GM13976 (cell line): ENCODE measurements around the gene CCDC85A.

Experiments
- DNase-seq: peaks from one replicate; pipeline ENCODE4 v3.0.0; 2012; ENCODE audit warnings: low spot score
- in situ Hi-C: fragments of 300-500 bp; cut with MboI; formaldehyde crosslinking; loops from one replicate; pipeline ENCODE4 v1.12.0; 2022; ENCODE audit warnings: low sequenced_read_pairs, mixed read lengths, inconsistent platforms; ENCODE audit not compliant: unreplicated experiment
- TF ChIP-seq, protein P1 (sequence below): IDR thresholded peaks from 2 replicates; pipeline ENCODE4 v1.5.1; 2012; ENCODE audit warnings: borderline replicate concordance, mild to moderate bottlenecking; ENCODE audit not compliant: insufficient read depth; ENCODE audit errors: extremely low read depth, missing control alignments, control extremely low read depth

Gene CCDC85A

DNA sequence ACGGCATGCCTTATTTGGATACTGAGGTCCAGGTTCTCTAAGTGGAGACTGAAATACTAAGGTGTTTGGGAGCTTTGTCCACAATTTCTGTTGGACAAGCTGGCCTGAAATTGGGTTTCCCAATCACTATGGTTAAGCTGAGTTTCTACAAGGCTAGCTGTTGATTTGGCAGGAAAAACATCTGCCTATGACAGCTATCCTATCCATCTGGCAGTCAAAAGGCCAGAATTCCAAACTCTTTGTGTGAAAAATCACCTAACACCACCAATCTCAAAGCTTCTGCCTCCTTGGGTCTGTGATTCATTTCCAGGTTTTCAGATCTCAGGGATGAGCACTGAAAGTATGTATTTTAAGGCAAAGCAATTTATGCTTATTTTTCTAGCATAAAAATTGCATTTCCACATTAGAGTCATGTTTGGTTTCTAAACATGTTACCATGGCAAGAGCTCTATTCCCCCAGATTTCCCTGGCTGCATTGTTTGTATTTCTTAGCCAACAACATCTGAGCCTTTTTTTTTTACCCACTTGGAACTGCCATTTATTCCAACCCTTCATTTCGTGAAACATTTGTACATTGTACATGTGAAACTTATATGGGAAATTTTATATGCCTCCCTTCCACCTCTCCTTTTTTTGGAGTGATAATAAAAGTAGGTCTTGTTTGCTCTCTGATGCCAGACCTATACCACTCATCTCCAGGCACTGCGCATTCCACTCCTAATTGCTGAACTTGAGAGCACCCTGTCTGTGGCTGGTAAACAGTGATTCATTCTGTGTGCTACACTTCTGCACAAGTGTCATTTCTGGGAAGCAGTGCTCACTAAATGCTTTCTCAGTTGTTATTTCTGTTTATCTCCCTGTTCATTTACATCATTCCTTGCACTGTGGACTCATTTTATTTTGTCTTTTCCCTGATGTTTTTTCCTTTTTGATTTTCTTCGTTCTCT is 15.9 kb upstream of the CCDC85A start:
- in situ Hi-C loops = no loop called here
- TF ChIP-seq, protein P1, sequence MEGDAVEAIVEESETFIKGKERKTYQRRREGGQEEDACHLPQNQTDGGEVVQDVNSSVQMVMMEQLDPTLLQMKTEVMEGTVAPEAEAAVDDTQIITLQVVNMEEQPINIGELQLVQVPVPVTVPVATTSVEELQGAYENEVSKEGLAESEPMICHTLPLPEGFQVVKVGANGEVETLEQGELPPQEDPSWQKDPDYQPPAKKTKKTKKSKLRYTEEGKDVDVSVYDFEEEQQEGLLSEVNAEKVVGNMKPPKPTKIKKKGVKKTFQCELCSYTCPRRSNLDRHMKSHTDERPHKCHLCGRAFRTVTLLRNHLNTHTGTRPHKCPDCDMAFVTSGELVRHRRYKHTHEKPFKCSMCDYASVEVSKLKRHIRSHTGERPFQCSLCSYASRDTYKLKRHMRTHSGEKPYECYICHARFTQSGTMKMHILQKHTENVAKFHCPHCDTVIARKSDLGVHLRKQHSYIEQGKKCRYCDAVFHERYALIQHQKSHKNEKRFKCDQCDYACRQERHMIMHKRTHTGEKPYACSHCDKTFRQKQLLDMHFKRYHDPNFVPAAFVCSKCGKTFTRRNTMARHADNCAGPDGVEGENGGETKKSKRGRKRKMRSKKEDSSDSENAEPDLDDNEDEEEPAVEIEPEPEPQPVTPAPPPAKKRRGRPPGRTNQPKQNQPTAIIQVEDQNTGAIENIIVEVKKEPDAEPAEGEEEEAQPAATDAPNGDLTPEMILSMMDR = no peak
- DNase-seq = no peak

DNA sequence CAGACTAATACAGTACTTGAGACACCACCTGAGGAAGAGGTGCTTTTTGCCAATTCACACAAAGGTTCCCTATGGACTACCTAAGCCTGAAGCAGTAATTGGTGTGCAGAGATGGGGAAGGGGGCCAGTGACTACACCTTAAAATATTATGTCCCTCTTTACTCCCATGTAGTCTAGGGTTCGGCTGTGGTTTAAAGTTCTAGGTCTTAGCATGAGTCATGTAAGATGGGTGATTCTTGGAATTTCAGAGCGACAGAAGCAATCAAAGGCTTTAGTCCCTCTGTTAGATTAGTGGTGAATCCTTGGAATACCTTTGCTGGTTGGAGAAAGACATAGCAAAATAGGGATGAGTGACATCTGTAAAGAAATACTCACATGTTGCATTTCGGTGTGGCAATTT is 14.3 kb upstream of the CCDC85A start:
- TF ChIP-seq, protein P1 = no peak
- in situ Hi-C loops = no loop called here
- no peak for DNase-seq

DNA sequence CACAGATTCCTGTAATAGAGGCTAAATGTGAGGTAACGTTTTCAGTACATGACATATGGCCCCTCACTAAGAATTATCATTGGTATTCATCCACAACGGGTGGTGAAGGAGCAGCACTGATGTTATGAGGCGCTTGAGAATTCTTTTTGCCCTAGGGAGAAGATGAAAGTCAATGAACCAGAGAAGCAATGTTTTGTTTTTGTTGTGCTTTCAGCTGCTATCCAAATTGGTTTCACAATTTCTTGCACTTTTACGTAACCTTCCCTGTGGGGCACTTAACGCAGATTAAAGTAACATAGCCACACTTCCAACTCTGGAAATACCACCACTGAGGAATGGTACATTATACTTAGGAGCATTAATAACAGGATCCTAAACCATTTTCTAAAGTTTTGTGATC is 13.3 kb upstream of the CCDC85A start:
- TF ChIP-seq, protein P1 = no peak
- no peak for DNase-seq
- in situ Hi-C loops = no loop called here

DNA sequence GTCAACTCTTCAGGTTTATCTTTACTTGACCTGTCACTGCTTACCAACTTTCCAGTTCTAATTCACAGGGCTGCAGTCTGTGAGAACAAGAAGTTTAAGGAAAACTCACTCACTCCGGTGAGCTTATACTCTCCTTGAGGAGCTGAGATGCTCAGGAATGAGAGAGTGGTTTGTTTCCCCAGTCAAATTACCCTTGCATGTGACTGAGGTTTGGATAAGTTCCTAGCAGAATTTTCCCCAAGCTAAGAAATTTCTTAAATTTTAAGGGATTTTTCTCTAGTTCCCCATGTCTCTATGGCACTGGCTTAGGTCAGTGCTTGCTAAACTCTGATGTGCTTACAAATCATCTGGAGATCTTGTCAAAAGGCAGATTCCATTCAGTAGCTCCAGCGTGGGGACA is 12.8 kb upstream of the CCDC85A start:
- TF ChIP-seq, protein P1 = no peak
- no peak for DNase-seq
- in situ Hi-C loops = no loop called here

DNA sequence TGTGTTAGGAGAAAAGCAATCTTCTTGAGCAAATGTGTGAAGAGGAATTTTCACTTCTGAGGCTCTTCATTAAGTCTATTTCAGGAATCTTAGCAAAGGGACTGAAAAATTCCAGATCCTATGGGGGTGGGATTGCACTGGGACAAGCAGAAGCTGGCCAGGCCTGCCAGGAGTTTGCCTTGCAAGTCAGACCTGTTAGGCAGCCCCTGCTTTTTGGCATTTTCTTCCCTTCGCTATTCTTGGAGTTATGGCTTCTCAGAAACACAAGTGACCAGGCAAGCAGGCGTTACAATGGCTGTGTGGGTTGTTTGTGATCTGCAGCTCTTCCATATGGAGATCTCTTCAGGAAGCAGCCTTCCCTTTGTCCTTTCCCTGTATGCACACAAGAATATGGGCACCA is 8.0 kb upstream of the CCDC85A start:
- TF ChIP-seq, protein P1 = no peak
- no peak for DNase-seq
- in situ Hi-C loops = loop anchor here (25.0 kb wide), 1 partner anchor 1337 kb away; no protein-coding TSS in a partner anchor

DNA sequence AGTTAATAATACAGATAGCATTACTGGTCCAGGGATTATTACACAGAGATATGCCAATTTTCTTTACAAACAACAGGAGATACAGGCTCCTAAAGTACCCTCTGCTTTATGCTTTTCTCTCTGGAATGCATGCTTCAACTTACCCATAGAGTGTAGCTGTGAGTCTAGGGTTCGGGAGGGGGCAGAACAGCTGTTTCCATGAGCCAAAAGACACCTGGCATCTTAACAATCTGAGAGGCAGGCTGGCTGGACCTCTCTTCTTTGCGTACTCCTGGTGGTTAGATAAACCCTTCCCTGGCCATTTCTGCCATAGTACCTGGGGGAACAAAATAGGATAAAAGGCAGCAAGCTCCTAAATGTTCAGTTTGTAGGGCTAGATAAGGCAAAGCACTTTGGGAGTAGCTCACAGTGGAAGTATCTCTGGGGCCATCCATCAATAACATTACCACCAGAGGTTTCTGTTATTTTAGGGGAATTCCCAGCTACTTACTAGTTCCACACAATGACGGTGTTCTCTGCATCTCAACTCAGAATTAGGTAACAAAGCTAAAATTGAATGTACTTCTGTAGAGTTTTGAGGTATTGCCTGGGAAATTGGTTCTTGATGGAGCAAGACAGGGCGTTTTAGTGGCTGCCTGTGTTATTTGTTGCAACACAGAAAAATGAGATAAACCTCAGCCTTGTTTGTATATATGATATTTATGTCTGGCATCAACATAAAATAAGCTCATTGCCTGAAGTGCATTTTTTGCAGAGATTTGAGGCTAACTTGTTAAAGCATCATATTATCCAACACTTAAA is 6.2 kb upstream of the CCDC85A start:
- TF ChIP-seq, protein P1 = no peak
- in situ Hi-C loops = loop anchor here (25.0 kb wide), 1 partner anchor 1335 kb away; no protein-coding TSS in a partner anchor
- no peak for DNase-seq
